Testis (tissue), 2 donors: ENCODE data around the gene SCMH1.

Experiments
- POLR2A ChIP-seq: fragments of 450-650 bp; IDR thresholded peaks from one replicate; pipeline ENCODE4 v1.6.1; 2017; ENCODE audit warnings: antibody characterized with exemption, mild to moderate bottlenecking, moderate library complexity
- TF ChIP-seq, protein P1 (sequence below), 3 experiments: fragments of 450-650 bp in 2 of 3; fragments of 200-600 bp in 1 of 3; sonication (generic) in 1 of 3; IDR thresholded peaks; one replicate each; pipeline ENCODE4 v1.5.1; 2016 to 2019; ENCODE audit warnings: antibody characterized with exemption in 3 of 3, mild to moderate bottlenecking in 2 of 3, moderate library complexity in 1 of 3

DNA sequence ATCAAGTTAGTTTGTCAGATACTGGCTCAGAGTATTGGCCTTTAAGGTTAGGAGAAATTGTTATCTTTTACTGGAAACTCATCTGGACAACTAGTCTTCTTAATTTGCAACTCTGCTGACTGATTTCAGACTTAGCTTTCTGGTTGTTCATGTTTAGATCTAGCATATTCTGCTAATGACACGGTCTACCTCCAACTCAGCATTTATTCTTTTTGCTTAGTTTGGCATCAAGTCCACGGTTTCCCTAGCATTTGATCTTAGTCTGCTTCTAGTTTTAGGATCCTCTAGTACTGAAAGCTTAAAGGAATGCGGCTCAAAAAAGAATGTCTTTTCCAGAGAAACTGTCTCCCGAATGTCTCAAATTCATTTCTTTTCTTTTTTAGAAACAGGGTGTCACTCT is 145.0 kb downstream of the SCMH1 start:
- TF ChIP-seq POLR2A: no peak
- TF ChIP-seq, protein P1, sequence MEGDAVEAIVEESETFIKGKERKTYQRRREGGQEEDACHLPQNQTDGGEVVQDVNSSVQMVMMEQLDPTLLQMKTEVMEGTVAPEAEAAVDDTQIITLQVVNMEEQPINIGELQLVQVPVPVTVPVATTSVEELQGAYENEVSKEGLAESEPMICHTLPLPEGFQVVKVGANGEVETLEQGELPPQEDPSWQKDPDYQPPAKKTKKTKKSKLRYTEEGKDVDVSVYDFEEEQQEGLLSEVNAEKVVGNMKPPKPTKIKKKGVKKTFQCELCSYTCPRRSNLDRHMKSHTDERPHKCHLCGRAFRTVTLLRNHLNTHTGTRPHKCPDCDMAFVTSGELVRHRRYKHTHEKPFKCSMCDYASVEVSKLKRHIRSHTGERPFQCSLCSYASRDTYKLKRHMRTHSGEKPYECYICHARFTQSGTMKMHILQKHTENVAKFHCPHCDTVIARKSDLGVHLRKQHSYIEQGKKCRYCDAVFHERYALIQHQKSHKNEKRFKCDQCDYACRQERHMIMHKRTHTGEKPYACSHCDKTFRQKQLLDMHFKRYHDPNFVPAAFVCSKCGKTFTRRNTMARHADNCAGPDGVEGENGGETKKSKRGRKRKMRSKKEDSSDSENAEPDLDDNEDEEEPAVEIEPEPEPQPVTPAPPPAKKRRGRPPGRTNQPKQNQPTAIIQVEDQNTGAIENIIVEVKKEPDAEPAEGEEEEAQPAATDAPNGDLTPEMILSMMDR (IDR thresholded peaks at IDR 0.05): no peak
